CD4-positive, alpha-beta T cell (primary cell): ENCODE measurements around the gene DPP3. TPM values are rescaled to one million over a fixed set of nuclear protein-coding genes. Genes with fewer than 3 reads are reported as not detected.

Experiments
- ATAC-seq: fragments of 200-7000 bp; cut with Tn5 transposase; one replicate; pipeline ENCODE4 v1.10.0; 2022; ENCODE audit warnings: mild to moderate bottlenecking; ENCODE audit not compliant: poor library complexity
- CTCF ChIA-PET: fragments of 350-600 bp; sonication (Branson Sonifier 250); formaldehyde crosslinking; loops from one replicate; lab custom pipeline; 2021; ENCODE audit warnings: antibody characterized with exemption, inconsistent platforms; lab: Charles Lee
- POLR2A ChIA-PET: fragments of 350-600 bp; sonication (Branson Sonifier 250); formaldehyde crosslinking; loops from one replicate; lab custom pipeline; 2021; ENCODE audit warnings: antibody characterized with exemption, inconsistent platforms; lab: Charles Lee
- DNase-seq, 14 experiments: peaks; one replicate each; pipeline ENCODE4 v3.0.0-alpha.2; 2013 to 2020; ENCODE audit warnings: mixed read lengths in 2 of 14
- H3K27ac ChIP-seq, 2 donors: one replicate each; pipeline versions ENCODE4 v1.5.1 to v1.7.0; 2013; ENCODE audit warnings: low read length in 2 of 2, low read depth in 1 of 2, mild to moderate bottlenecking in 1 of 2
- H3K27me3 ChIP-seq, 2 experiments: 1 replicate in 1 of 2; 2 replicates in 1 of 2; pipeline versions ENCODE4 v1.6.1 to v1.7.0; 2013; ENCODE audit warnings: low read length in 2 of 2, control low read depth in 1 of 2, mild to moderate bottlenecking in 1 of 2, moderate library complexity in 1 of 2; ENCODE audit not compliant: insufficient read depth in 2 of 2, control insufficient read depth in 1 of 2
- H3K36me3 ChIP-seq: one replicate; pipeline ENCODE4 v1.6.1; 2013; ENCODE audit warnings: low read length, control low read depth; ENCODE audit not compliant: insufficient read depth
- H3K4me1 ChIP-seq: one replicate; pipeline ENCODE4 v1.6.1; 2013; ENCODE audit warnings: low read length, control low read depth; ENCODE audit not compliant: insufficient read depth
- H3K4me3 ChIP-seq: one replicate; pipeline ENCODE4 v1.5.1; 2013; ENCODE audit warnings: mild to moderate bottlenecking, low read length, moderate library complexity
- H3K9me3 ChIP-seq, 2 experiments: 1 replicate in 1 of 2; 2 replicates in 1 of 2; pipeline versions ENCODE4 v1.6.1 to v1.7.0; 2013; ENCODE audit warnings: low read length in 2 of 2, mild to moderate bottlenecking in 2 of 2, control low read depth in 1 of 2, moderate library complexity in 1 of 2; ENCODE audit not compliant: control insufficient read depth in 1 of 2, insufficient read depth in 1 of 2
- H3K27ac Mint-ChIP-seq: one replicate; pipeline ENCODE4 v1.8.0; 2020; ENCODE audit warnings: mixed read lengths
- H3K27me3 Mint-ChIP-seq: one replicate; pipeline ENCODE4 v1.8.0; 2021; ENCODE audit warnings: mixed read lengths
- H3K36me3 Mint-ChIP-seq: one replicate; pipeline ENCODE4 v1.8.0; 2021; ENCODE audit warnings: low read depth, mixed read lengths
- H3K4me1 Mint-ChIP-seq: one replicate; pipeline ENCODE4 v1.8.0; 2021; ENCODE audit warnings: low read depth, mixed read lengths
- H3K4me3 Mint-ChIP-seq: one replicate; pipeline ENCODE4 v1.8.0; 2020; ENCODE audit warnings: mild to moderate bottlenecking, mixed read lengths
- H3K9me3 Mint-ChIP-seq: one replicate; pipeline ENCODE4 v1.8.0; 2020; ENCODE audit warnings: mixed read lengths
- intact Hi-C, 2 experiments: fragments of 100-400 bp; cut with DNase I in 1 of 2; cut with micrococcal nuclease in 1 of 2; formaldehyde crosslinking; loops; one replicate each; pipeline versions ENCODE4 v1.15.1 to v1.9.0; 2023 to 2025; cut with DNase I, micrococcal nuclease
- total RNA-seq, 174 experiments: library from RNA in 2 of 174; stranded (reverse) in 2 of 174; gene quantifications; one replicate each; pipeline ENCODE4 v1.2.3 and lab custom pipeline; 2021 to 2026
- TF ChIP-seq, protein P1 (sequence below): fragments of 200-600 bp; IDR thresholded peaks from one replicate; pipeline ENCODE4 v1.8.0; 2022; ENCODE audit warnings: antibody characterized with exemption, mild to moderate bottlenecking

DPP3 gene
- total RNA-seq, 2 experiments from 2014 or later, result 16.9 to 17.7 TPM

DNA sequence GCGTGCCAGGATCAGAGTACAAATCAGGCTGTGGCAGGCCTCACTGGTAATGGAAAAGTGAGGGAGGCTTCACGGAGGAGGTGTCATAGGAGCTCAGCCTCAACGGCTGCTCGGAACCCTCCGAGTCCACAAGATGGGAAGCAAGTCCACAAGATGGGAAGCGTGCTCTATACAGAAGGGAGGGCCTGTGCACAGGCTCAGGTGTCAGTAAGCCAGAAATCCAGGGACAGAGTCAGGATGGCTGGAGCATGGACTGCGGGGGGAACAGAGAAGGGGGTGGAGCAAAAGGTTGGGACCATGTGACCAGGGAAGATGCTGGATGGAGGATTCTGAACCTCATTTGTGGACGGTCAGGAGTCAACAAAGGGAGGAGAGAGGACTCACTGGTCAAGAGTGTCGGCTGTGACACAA lies 3.4 kb upstream of the DPP3 start:
- H3K36me3 ChIP-seq, result peaks cover 25% of the 10 kb centered on the region
- Mint-ChIP-seq H3K27me3 (no peaks in the 10 kb centered on the region), H3K4me3 (peak overlapping the region; percentile 62), H3K36me3 (peaks cover 25% of the 10 kb centered on the region), H3K27ac (peak overlapping the region; percentile 55), H3K4me1 (peaks cover 24% of the 10 kb centered on the region), H3K9me3 (no peaks in the 10 kb centered on the region)
- peaks cover 24% of the 10 kb centered on the region for H3K4me1 ChIP-seq
- H3K9me3 ChIP-seq, result no peaks in the 10 kb centered on the region
- peak in 1 of 14 experiments; percentile 15 for DNase-seq
- no peak overlapping the region for H3K4me3 ChIP-seq
- H3K27me3 ChIP-seq, result no peaks in the 10 kb centered on the region
- intact Hi-C loops, result no loop called here
- TF ChIP-seq, protein P1, sequence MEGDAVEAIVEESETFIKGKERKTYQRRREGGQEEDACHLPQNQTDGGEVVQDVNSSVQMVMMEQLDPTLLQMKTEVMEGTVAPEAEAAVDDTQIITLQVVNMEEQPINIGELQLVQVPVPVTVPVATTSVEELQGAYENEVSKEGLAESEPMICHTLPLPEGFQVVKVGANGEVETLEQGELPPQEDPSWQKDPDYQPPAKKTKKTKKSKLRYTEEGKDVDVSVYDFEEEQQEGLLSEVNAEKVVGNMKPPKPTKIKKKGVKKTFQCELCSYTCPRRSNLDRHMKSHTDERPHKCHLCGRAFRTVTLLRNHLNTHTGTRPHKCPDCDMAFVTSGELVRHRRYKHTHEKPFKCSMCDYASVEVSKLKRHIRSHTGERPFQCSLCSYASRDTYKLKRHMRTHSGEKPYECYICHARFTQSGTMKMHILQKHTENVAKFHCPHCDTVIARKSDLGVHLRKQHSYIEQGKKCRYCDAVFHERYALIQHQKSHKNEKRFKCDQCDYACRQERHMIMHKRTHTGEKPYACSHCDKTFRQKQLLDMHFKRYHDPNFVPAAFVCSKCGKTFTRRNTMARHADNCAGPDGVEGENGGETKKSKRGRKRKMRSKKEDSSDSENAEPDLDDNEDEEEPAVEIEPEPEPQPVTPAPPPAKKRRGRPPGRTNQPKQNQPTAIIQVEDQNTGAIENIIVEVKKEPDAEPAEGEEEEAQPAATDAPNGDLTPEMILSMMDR, result no peak
- CTCF ChIA-PET, result no interaction called here
- no peak overlapping the region for H3K27ac ChIP-seq
- POLR2A ChIA-PET, result no interaction called here
- ATAC-seq, result no peak

DNA sequence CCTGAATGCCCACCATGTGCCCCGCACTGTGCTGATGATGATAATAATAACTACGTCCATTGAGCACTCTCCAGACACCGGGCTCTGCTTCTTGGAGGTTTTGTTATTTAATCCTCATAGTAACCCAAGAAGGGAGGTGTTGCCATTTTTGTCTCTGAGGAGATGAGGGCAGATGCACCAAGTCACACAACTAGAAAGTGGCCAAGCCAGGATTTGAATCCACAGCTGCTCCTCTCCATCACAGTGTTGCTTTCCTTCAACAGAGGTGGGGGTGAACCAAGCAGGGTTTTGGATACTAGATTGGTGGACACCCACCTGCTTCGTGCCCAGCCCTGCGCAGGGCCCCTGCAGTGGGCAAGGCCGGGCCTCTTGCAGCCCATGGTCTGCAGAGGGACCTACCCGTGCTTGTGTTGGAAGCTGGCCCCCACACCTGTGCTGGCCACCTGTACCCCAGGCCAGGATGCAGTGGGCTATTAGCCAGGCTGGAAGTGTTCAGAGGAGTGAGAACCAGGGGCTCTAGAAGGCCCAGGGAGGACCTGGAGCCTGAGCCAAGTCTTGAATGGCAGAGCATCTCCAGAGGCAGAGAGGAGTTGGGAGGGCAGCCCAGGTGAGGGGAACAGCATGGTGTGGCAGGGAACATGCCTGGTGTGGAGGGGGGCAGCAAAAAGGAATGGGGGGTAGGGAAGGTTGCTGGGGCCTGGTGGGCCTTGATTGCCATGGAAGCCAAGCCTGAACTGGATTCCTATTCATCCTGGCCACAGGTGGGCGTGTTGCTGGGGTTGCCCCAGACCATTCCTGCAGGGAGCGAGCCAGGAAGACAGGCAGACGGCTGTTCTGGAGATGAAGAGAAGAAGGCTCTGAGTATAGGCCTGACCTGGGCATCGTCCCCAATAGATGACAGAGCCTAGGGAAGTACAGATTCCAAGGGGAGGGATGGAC lies 2.7 kb upstream of the DPP3 start:
- no peaks in the 10 kb centered on the region for H3K27me3 ChIP-seq
- Mint-ChIP-seq H3K36me3 (peaks cover 24% of the 10 kb centered on the region), H3K27ac (no peak overlapping the region), H3K4me3 (peak overlapping the region; percentile 74), H3K4me1 (peaks cover 24% of the 10 kb centered on the region), H3K9me3 (no peaks in the 10 kb centered on the region), H3K27me3 (no peaks in the 10 kb centered on the region)
- ATAC-seq (no peak), DNase-seq (peak in 1 of 14 experiments; percentile 12)
- TF ChIP-seq, protein P1, result no peak
- POLR2A ChIA-PET, result interaction anchor here (3.7 kb wide), 1 partner anchor 10 kb away, joined by 88 read pairs; the partner anchor contains the start of gene PELI3
- H3K4me1 ChIP-seq, result peaks cover 29% of the 10 kb centered on the region
- peaks cover 23% of the 10 kb centered on the region for H3K36me3 ChIP-seq
- H3K4me3 ChIP-seq, result no peak overlapping the region
- CTCF ChIA-PET, result interaction anchor here (1.5 kb wide), 1 partner anchor 8 kb away, joined by 4 read pairs; no protein-coding TSS in a partner anchor
- intact Hi-C loops, result loop anchor here in 1 of 2 experiments (2.0 kb wide), 1 partner anchor 39 kb away; the partner anchor contains the start of gene MRPL11
- H3K9me3 ChIP-seq, result no peaks in the 10 kb centered on the region
- no peak overlapping the region for H3K27ac ChIP-seq

DNA sequence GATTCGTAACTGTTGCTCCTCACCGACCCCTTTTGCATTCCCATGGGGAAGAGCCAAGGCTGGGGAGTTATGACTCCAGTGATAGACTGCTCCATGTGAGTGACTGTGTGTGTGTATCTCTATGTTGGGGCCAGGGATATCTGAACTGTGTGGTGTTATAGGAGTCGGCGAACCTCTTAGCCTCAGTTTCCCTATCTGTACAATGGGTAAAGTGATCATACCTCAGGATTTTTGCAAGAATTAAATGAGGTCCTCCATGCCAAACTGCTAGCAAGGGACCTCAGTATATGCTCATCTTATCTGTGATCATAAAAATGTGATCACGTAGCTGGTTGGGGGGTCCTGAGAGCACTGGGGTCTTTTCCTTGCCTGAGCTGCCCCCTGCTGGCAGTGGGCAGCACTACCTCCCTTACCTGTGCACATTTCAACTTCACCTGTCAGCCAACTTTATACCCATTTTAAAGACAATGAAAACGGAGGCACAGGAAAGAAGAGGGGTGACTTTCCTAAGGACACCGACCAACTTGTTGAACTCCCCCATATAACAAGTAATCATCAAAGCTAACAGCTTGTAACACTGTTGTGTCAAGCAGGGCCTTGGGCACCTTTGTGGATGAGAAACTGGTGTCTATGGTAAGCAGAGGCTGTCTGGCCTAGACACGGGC lies 1.4 kb upstream of the DPP3 start:
- Histone ChIP-seq H3K4me3 (peak overlapping the region; percentile 79), H3K27ac (peak overlapping the region in 1 of 2 donors; percentile 79), H3K27me3 (no peaks in the 10 kb centered on the region), H3K9me3 (no peaks in the 10 kb centered on the region), H3K36me3 (peaks cover 15% of the 10 kb centered on the region), H3K4me1 (peaks cover 29% of the 10 kb centered on the region)
- ChIA-PET POLR2A (interaction anchor here (0.7 to 3.7 kb wide), 6 partner anchors 8 to 761 kb away, joined by 3 to 88 read pairs (median 5); partner anchors contain the start of genes BBS1 and PELI3), CTCF (interaction anchor here (0.8 to 2.4 kb wide), 5 partner anchors 10 to 199 kb away, joined by 3 to 13 read pairs (median 12); partner anchors contain the start of genes MRPL11, PELI3 and RBM4B)
- peaks cover 24% of the 10 kb centered on the region for H3K4me1 Mint-ChIP-seq
- H3K36me3 Mint-ChIP-seq, result peaks cover 27% of the 10 kb centered on the region
- no peaks in the 10 kb centered on the region for H3K27me3 Mint-ChIP-seq
- peak overlapping the region; percentile 91 for H3K4me3 Mint-ChIP-seq
- H3K27ac Mint-ChIP-seq, result peak overlapping the region; percentile 83
- H3K9me3 Mint-ChIP-seq, result no peaks in the 10 kb centered on the region
- TF ChIP-seq, protein P1, result peak; percentile 71
- intact Hi-C loops, result loop anchor here (1.0 to 2.0 kb wide), 2 partner anchors 40 to 71 kb away; partner anchors contain the start of gene MRPL11 (in 1 of the 2)
- ATAC-seq, result no peak
- DNase-seq, result peak in 6 of 14 experiments; percentile 11 to 65 (median 42)
